Natural killer cell (primary cell): ENCODE data around the gene COMMD3. TPM values are rescaled to one million over a fixed set of nuclear protein-coding genes. Genes with fewer than 3 reads are reported as not detected.

Experiments used
- ATAC-seq, 3 donors: fragments of 150-1000 bp in 2 of 3; fragments of 200-7000 bp in 1 of 3; cut with Tn5 transposase; 1 replicate in 1 of 3; 2 replicates in 2 of 3; pipeline ENCODE4 v1.10.0; 2021; ENCODE audit warnings: mild to moderate bottlenecking in 2 of 3, moderate library complexity in 2 of 3
- DNase-seq, 2 donors: peaks; one replicate each; pipeline versions ENCODE4 v3.0.0 to v3.0.0-alpha.2; 2013 to 2021; ENCODE audit warnings: mixed read lengths in 1 of 2
- H3K27ac ChIP-seq: one replicate; pipeline ENCODE4 v1.5.1; 2013; ENCODE audit warnings: mild to moderate bottlenecking, low read length
- H3K27me3 ChIP-seq: one replicate; pipeline ENCODE4 v1.6.1; 2013; ENCODE audit warnings: low read length; ENCODE audit not compliant: control insufficient read depth, insufficient read depth
- H3K36me3 ChIP-seq: one replicate; pipeline ENCODE4 v1.6.1; 2013; ENCODE audit warnings: low read length; ENCODE audit not compliant: control insufficient read depth, insufficient read depth
- H3K4me1 ChIP-seq: one replicate; pipeline ENCODE4 v1.6.1; 2013; ENCODE audit warnings: low read length; ENCODE audit not compliant: control insufficient read depth, insufficient read depth
- H3K4me3 ChIP-seq: one replicate; pipeline ENCODE4 v1.5.1; 2013; ENCODE audit warnings: low read length
- H3K9me3 ChIP-seq: one replicate; pipeline ENCODE4 v1.6.1; 2013; ENCODE audit warnings: low read length; ENCODE audit not compliant: control insufficient read depth, insufficient read depth
- H3K27ac Mint-ChIP-seq, 2 donors: one replicate each; pipeline ENCODE4 v1.8.0; 2022; ENCODE audit warnings: mild to moderate bottlenecking in 2 of 2, mixed read lengths in 2 of 2, moderate library complexity in 1 of 2
- H3K27me3 Mint-ChIP-seq, 2 donors: one replicate each; pipeline ENCODE4 v1.8.0; 2022; ENCODE audit warnings: low read depth in 2 of 2, mixed read lengths in 2 of 2
- H3K36me3 Mint-ChIP-seq: one replicate; pipeline ENCODE4 v1.8.0; 2022; ENCODE audit warnings: mixed read lengths
- H3K4me1 Mint-ChIP-seq, 2 donors: one replicate each; pipeline ENCODE4 v1.8.0; 2022; ENCODE audit warnings: mixed read lengths in 2 of 2
- H3K4me3 Mint-ChIP-seq: one replicate; pipeline ENCODE4 v1.8.0; 2022; ENCODE audit warnings: mild to moderate bottlenecking, moderate library complexity, mixed read lengths
- H3K9me3 Mint-ChIP-seq, 2 donors: one replicate each; pipeline ENCODE4 v1.8.0; 2022; ENCODE audit warnings: mixed read lengths in 2 of 2
- WGBS: methylation state at CpG from one replicate; pipeline ENCODE4 v1.1.7; 2013; ENCODE audit warnings: missing lambda C conversion rate; ENCODE audit not compliant: insufficient coverage; 5-methylcytosine and 5-hydroxymethylcytosine counted together
- intact Hi-C: fragments of 100-400 bp; cut with micrococcal nuclease; formaldehyde crosslinking; loops from one replicate; pipeline ENCODE4 v1.14.2; 2022
- total RNA-seq, 4 donors: library from RNA; stranded (reverse); fragments of 120-200 nt in 1 of 4; gene quantifications; one replicate each; pipeline versions ENCODE4 v1.2.3 to v1.2.4, GENCODE V29; 2013 to 2022
- TF ChIP-seq, protein P1 (sequence below): fragments of 200-600 bp; IDR thresholded peaks from one replicate; pipeline ENCODE4 v1.8.0; 2022; ENCODE audit warnings: antibody characterized with exemption

The COMMD3 gene
- total RNA-seq, 3 donors from 2014 or later (not counting 1 experiment from before 2014, with no cell fraction given), result 43.1 to 48.3 (median 44.2) TPM

DNA sequence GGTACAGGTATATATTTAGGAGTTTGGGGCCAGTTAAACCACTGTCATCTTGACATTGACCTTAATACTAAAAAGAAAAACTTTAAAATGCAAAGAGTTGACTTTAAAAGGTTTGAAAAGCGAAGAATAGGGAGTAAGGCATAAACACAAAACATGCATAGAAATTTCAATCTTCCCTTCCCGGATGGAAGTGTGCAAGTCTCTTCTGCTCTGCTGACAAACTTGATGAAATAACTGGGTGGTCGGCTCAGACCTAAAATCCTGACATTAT, 25.7 kb downstream of the COMMD3 start:
- Mint-ChIP-seq H3K4me1 (peaks cover 12 to 18% of the 10 kb centered on the region in 2 donors), H3K4me3 (peak overlapping the region; percentile 65), H3K36me3 (no peaks in the 10 kb centered on the region), H3K27me3 (peaks cover 60 to 77% of the 10 kb centered on the region in 2 donors), H3K27ac (peak overlapping the region in 1 of 2 donors; percentile 29), H3K9me3 (peaks cover 0 to 2% of the 10 kb centered on the region in 2 donors)
- intact Hi-C loops, result loop anchor here (2.0 to 10.0 kb wide), 6 partner anchors 90 to 823 kb away; no protein-coding TSS in a partner anchor
- ATAC-seq (no peak), DNase-seq (peak in 1 of 2 donors; percentile 21)
- Histone ChIP-seq H3K27ac (no peak overlapping the region), H3K4me1 (peaks cover 29% of the 10 kb centered on the region), H3K27me3 (peaks cover 86% of the 10 kb centered on the region), H3K4me3 (no peak overlapping the region), H3K9me3 (peaks cover 8% of the 10 kb centered on the region), H3K36me3 (no peaks in the 10 kb centered on the region)
- WGBS, result 59% methylated on average over 3 of the region's 3 CpGs
- TF ChIP-seq, protein P1, sequence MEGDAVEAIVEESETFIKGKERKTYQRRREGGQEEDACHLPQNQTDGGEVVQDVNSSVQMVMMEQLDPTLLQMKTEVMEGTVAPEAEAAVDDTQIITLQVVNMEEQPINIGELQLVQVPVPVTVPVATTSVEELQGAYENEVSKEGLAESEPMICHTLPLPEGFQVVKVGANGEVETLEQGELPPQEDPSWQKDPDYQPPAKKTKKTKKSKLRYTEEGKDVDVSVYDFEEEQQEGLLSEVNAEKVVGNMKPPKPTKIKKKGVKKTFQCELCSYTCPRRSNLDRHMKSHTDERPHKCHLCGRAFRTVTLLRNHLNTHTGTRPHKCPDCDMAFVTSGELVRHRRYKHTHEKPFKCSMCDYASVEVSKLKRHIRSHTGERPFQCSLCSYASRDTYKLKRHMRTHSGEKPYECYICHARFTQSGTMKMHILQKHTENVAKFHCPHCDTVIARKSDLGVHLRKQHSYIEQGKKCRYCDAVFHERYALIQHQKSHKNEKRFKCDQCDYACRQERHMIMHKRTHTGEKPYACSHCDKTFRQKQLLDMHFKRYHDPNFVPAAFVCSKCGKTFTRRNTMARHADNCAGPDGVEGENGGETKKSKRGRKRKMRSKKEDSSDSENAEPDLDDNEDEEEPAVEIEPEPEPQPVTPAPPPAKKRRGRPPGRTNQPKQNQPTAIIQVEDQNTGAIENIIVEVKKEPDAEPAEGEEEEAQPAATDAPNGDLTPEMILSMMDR, result no peak

DNA sequence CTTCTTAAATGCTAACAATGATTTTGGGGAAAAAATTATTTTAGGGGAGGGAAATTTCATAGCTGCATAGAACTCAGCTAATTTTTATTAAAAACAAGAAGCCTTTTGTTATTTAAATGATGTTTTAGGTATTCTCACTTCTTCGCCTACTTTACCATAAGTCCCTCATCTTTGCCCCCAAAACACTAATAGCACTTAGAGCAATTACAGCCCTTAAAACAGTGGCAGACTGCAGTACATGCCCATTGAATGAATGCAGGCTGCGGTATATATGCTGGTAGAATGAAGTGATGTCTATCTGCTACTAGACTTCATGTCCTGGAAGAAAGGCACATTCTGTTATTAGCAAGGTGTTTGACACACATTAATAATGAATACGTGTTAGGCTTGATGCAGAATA, 26.2 kb downstream of the COMMD3 start:
- ATAC-seq (no peak), DNase-seq (peak in 1 of 2 donors; percentile 30)
- peaks cover 8% of the 10 kb centered on the region for H3K9me3 ChIP-seq
- H3K4me1 ChIP-seq, result peaks cover 26% of the 10 kb centered on the region
- peak overlapping the region; percentile 2 for H3K4me3 Mint-ChIP-seq
- intact Hi-C loops, result loop anchor here (5.0 to 10.0 kb wide), 4 partner anchors 90 to 645 kb away; no protein-coding TSS in a partner anchor
- H3K36me3 Mint-ChIP-seq, result no peaks in the 10 kb centered on the region
- peaks cover 0 to 2% of the 10 kb centered on the region in 2 donors for H3K9me3 Mint-ChIP-seq
- H3K27me3 ChIP-seq, result peaks cover 85% of the 10 kb centered on the region
- H3K27me3 Mint-ChIP-seq, result peaks cover 58 to 80% of the 10 kb centered on the region in 2 donors
- peak overlapping the region in 1 of 2 donors; percentile 29 for H3K27ac Mint-ChIP-seq
- WGBS, result 21% methylated on average over 1 of the region's 3 CpGs
- no peak overlapping the region for H3K27ac ChIP-seq
- peaks cover 6 to 14% of the 10 kb centered on the region in 2 donors for H3K4me1 Mint-ChIP-seq
- H3K4me3 ChIP-seq, result no peak overlapping the region
- no peaks in the 10 kb centered on the region for H3K36me3 ChIP-seq
- TF ChIP-seq, protein P1, result no peak

DNA sequence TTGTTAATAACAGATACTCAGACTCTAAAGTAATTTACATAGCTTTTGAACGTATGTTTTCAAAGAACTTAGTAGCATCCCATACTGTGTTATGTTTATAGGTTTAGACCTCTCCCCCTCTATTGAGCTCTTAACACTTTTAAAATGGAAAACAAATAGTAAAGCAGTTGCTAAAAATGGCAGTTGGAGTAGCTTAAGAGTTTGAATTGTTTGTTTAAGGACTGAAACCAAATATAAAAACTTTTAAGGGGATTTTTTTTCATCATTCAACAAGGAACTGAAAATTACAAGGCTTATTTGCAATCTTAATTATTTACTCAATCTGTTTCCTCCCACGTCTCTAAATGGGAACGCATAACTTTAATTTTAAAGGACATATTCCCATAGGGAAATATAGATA, 27.5 kb downstream of the COMMD3 start:
- intact Hi-C loops, result loop anchor here (5.0 to 10.0 kb wide), 4 partner anchors 91 to 644 kb away; no protein-coding TSS in a partner anchor

More for the DNA sequence above, 27.5 kb downstream of the COMMD3 start:
- peaks cover 26% of the 10 kb centered on the region for H3K4me1 ChIP-seq
- ATAC-seq (no peak), DNase-seq (peak in 1 of 2 donors; percentile 12)
- no peaks in the 10 kb centered on the region for H3K36me3 ChIP-seq
- H3K9me3 ChIP-seq, result peaks cover 8% of the 10 kb centered on the region
- H3K27ac ChIP-seq, result no peak overlapping the region
- no CpG with 5 or more reads among the region's 3 CpGs for WGBS
- H3K27me3 Mint-ChIP-seq, result peaks cover 55 to 68% of the 10 kb centered on the region in 2 donors
- H3K4me1 Mint-ChIP-seq, result peaks cover 6 to 14% of the 10 kb centered on the region in 2 donors
- H3K36me3 Mint-ChIP-seq, result no peaks in the 10 kb centered on the region
- TF ChIP-seq, protein P1, result no peak
- no peak overlapping the region for H3K4me3 Mint-ChIP-seq
- peaks cover 0 to 2% of the 10 kb centered on the region in 2 donors for H3K9me3 Mint-ChIP-seq
- peaks cover 77% of the 10 kb centered on the region for H3K27me3 ChIP-seq
- H3K27ac Mint-ChIP-seq, result peak overlapping the region in 1 of 2 donors; percentile 74
- H3K4me3 ChIP-seq, result no peak overlapping the region
